HEK293 (cell line): ENCODE measurements around the gene TNFRSF9.

Experiments
- CTCF ChIA-PET: fragments of 350-600 bp; formaldehyde crosslinking; extraction: SDS; loops from one replicate; lab custom pipeline; 2021; ENCODE audit warnings: antibody characterized with exemption; lab: Yijun Ruan, JAX
- POLR2A ChIA-PET: fragments of 300-600 bp; formaldehyde crosslinking; extraction: SDS; loops from one replicate; lab custom pipeline; 2020; ENCODE audit warnings: antibody characterized with exemption, inconsistent platforms; lab: Yijun Ruan, JAX
- H3K27ac ChIP-seq: fragments of 200-500 bp; sonication (Bioruptor generic); 2 replicates; pipeline ENCODE4 v1.5.1; 2014; ENCODE audit warnings: low read depth, low read length, control low read depth, inconsistent platforms; ENCODE audit errors: extremely low read depth
- H3K36me3 ChIP-seq, 2 experiments: fragments of 200-500 bp in 1 of 2; sonication (Bioruptor generic) in 1 of 2; 1 replicate in 1 of 2; 2 replicates in 1 of 2; pipeline ENCODE4 v1.5.1; 2014 to 2017; ENCODE audit warnings: inconsistent platforms in 2 of 2, low read length in 2 of 2; ENCODE audit not compliant: control insufficient read depth in 2 of 2, insufficient read depth in 1 of 2
- H3K4me1 ChIP-seq: fragments of 200-500 bp; sonication (Bioruptor generic); 2 replicates; pipeline ENCODE4 v1.5.1; 2014; ENCODE audit warnings: mild to moderate bottlenecking, low read length, inconsistent platforms; ENCODE audit not compliant: control insufficient read depth, insufficient read depth
- H3K4me3 ChIP-seq: 2 replicates; pipeline ENCODE4 v1.5.1; 2011; ENCODE audit warnings: low read depth, mild to moderate bottlenecking, control low read depth, low read length, moderate library complexity
- H3K9me3 ChIP-seq: fragments of 200-500 bp; sonication (Bioruptor generic); 2 replicates; pipeline ENCODE4 v1.5.1; 2014; ENCODE audit warnings: low read depth, low read length, inconsistent platforms; ENCODE audit not compliant: control insufficient read depth, insufficient read depth
- EGR2 ChIP-seq: fragments of 450-650 bp; formaldehyde crosslinking; IDR thresholded peaks from 2 replicates; pipeline ENCODE4 v1.5.1; 2016; ENCODE audit warnings: low read depth, missing biosample characterization, missing genetic modification characterization
- KLF1 ChIP-seq: fragments of 450-650 bp; formaldehyde crosslinking; IDR thresholded peaks from 2 replicates; pipeline ENCODE4 v1.5.1; 2016; ENCODE audit warnings: missing biosample characterization, missing genetic modification characterization
- KLF16 ChIP-seq: fragments of 450-650 bp; formaldehyde crosslinking; IDR thresholded peaks from 2 replicates; pipeline ENCODE4 v1.5.1; 2017; ENCODE audit warnings: missing biosample characterization, missing genetic modification characterization
- KLF8 ChIP-seq: fragments of 450-650 bp; formaldehyde crosslinking; IDR thresholded peaks from 2 replicates; pipeline ENCODE4 v1.5.1; 2016; ENCODE audit warnings: missing biosample characterization, missing genetic modification characterization
- MEIS1 ChIP-seq: sonication (generic); formaldehyde crosslinking; IDR thresholded peaks from 2 replicates; pipeline ENCODE4 v1.8.1; 2022; ENCODE audit warnings: missing genetic modification reagents, mild to moderate bottlenecking, borderline replicate concordance
- MZF1 ChIP-seq: fragments of 450-650 bp; formaldehyde crosslinking; IDR thresholded peaks from 2 replicates; pipeline ENCODE4 v1.5.1; 2017; ENCODE audit warnings: missing biosample characterization, missing genetic modification characterization, borderline replicate concordance
- SCRT2 ChIP-seq: fragments of 450-650 bp; formaldehyde crosslinking; IDR thresholded peaks from 2 replicates; pipeline ENCODE4 v1.5.1; 2016; ENCODE audit warnings: missing biosample characterization, missing genetic modification characterization
- ZBTB17 ChIP-seq: fragments of 450-650 bp; formaldehyde crosslinking; IDR thresholded peaks from 2 replicates; pipeline ENCODE4 v1.5.1; 2016; ENCODE audit warnings: missing biosample characterization, missing genetic modification characterization
- ZFP3 ChIP-seq: fragments of 450-650 bp; formaldehyde crosslinking; IDR thresholded peaks from 2 replicates; pipeline ENCODE4 v1.5.1; 2016; ENCODE audit warnings: low read depth, missing biosample characterization, missing genetic modification characterization
- ZNF114 ChIP-seq: fragments of 450-650 bp; formaldehyde crosslinking; IDR thresholded peaks from 2 replicates; pipeline ENCODE4 v1.5.0; 2017; ENCODE audit warnings: missing biosample characterization, missing genetic modification characterization
- ZNF146 ChIP-seq: fragments of 450-650 bp; formaldehyde crosslinking; IDR thresholded peaks from 2 replicates; pipeline ENCODE4 v1.5.1; 2016; ENCODE audit warnings: missing biosample characterization, missing genetic modification characterization
- ZNF202 ChIP-seq: fragments of 450-650 bp; formaldehyde crosslinking; IDR thresholded peaks from 2 replicates; pipeline ENCODE4 v1.5.1; 2016; ENCODE audit warnings: missing biosample characterization, missing genetic modification characterization, borderline replicate concordance
- ZNF335 ChIP-seq: fragments of 450-650 bp; formaldehyde crosslinking; conservative IDR thresholded peaks from 2 replicates; pipeline ENCODE4 v1.5.1; 2016; ENCODE audit warnings: missing biosample characterization, missing genetic modification characterization
- ZNF350 ChIP-seq: fragments of 450-650 bp; formaldehyde crosslinking; IDR thresholded peaks from 2 replicates; pipeline ENCODE4 v1.5.0; 2017; ENCODE audit warnings: missing biosample characterization, mild to moderate bottlenecking, missing genetic modification characterization
- ZNF366 ChIP-seq: fragments of 450-650 bp; formaldehyde crosslinking; conservative IDR thresholded peaks from 2 replicates; pipeline ENCODE4 v1.5.1; 2016; ENCODE audit warnings: missing biosample characterization, missing genetic modification characterization
- ZNF391 ChIP-seq: fragments of 450-650 bp; formaldehyde crosslinking; IDR thresholded peaks from 2 replicates; pipeline ENCODE4 v1.5.1; 2016; ENCODE audit warnings: low read depth, missing biosample characterization, missing genetic modification characterization, borderline replicate concordance
- ZNF394 ChIP-seq: fragments of 450-650 bp; formaldehyde crosslinking; IDR thresholded peaks from 2 replicates; pipeline ENCODE4 v1.5.1; 2016; ENCODE audit warnings: missing biosample characterization, missing genetic modification characterization, mild to moderate bottlenecking, moderate library complexity, borderline replicate concordance
- ZNF488 ChIP-seq: fragments of 450-650 bp; formaldehyde crosslinking; IDR thresholded peaks from 2 replicates; pipeline ENCODE4 v1.5.1; 2016; ENCODE audit warnings: missing biosample characterization, missing genetic modification characterization
- ZNF645 ChIP-seq: fragments of 450-650 bp; formaldehyde crosslinking; IDR thresholded peaks from 2 replicates; pipeline ENCODE4; 2016; ENCODE audit warnings: missing biosample characterization, missing genetic modification characterization
- ZSCAN23 ChIP-seq: fragments of 450-650 bp; formaldehyde crosslinking; IDR thresholded peaks from 2 replicates; pipeline ENCODE4 v1.5.1; 2016; ENCODE audit warnings: missing biosample characterization, missing genetic modification characterization

The TNFRSF9 gene

GRCh38 chr1:7960867-7961215, 20.2 kb upstream of the TNFRSF9 start:
- Histone ChIP-seq H3K4me3 (peak overlapping the region; percentile 88), H3K4me1 (no peaks in the 10 kb centered on the region), H3K36me3 (peaks cover 25 to 31% of the 10 kb centered on the region in 2 experiments), H3K27ac (peak overlapping the region; percentile 74), H3K9me3 (no peaks in the 10 kb centered on the region)
- ChIA-PET POLR2A (interaction anchor here (0.5 to 1.6 kb wide), 14 partner anchors 10 to 420 kb away, joined by 3 to 7 read pairs (median 4); partner anchors contain the start of gene TNFRSF9), CTCF (interaction anchor here (0.7 to 0.8 kb wide), 2 partner anchors 44 to 54 kb away, joined by 3 to 6 read pairs; no protein-coding TSS in a partner anchor)
- TF ChIP-seq ZNF114 (tag by site-specific recombination), result no peak
- TF ChIP-seq EGR2 (tag by site-specific recombination), result no peak
- no peak for TF ChIP-seq KLF16 (tag by site-specific recombination)
- TF ChIP-seq ZNF394 (tag by site-specific recombination), result no peak
- no peak for TF ChIP-seq ZNF202 (tag by site-specific recombination)
- no peak for TF ChIP-seq KLF8
- no peak for TF ChIP-seq ZFP3 (tag by site-specific recombination)
- no peak for TF ChIP-seq ZBTB17
- TF ChIP-seq ZSCAN23, result no peak

- H3K9me3 ChIP-seq, result no peaks in the 10 kb centered on the region
- H3K36me3 ChIP-seq, result peaks cover 18 to 24% of the 10 kb centered on the region in 2 experiments
- H3K27ac ChIP-seq, result no peak overlapping the region
- CTCF ChIA-PET, result interaction anchor here (0.8 kb wide), 1 partner anchor 44 kb away, joined by 6 read pairs; no protein-coding TSS in a partner anchor
- POLR2A ChIA-PET, result no interaction called here
- no peak overlapping the region for H3K4me3 ChIP-seq
- no peaks in the 10 kb centered on the region for H3K4me1 ChIP-seq
- peak; percentile 58; the same call in 1 of the 2 replicates for TF ChIP-seq ZNF146
- TF ChIP-seq MZF1 (tag by site-specific recombination), result peak; percentile 68; the same call in 1 of the 2 replicates
- TF ChIP-seq ZNF391 (tag by site-specific recombination), result no peak
- TF ChIP-seq ZNF645 (tag by site-specific recombination), result no peak
- peak; percentile 48; the same call in 1 of the 2 replicates for TF ChIP-seq ZNF366
- no peak for TF ChIP-seq ZNF350 (tag by site-specific recombination)
- TF ChIP-seq, all 188 proteins: peak for 3
Observed at GRCh38 chr1:7960165-7960564, 19.5 kb upstream of the TNFRSF9 start.

GRCh38 chr1:7956218-7957032, 15.8 kb upstream of the TNFRSF9 start:
- no peaks in the 10 kb centered on the region for H3K36me3 ChIP-seq
- H3K4me3 ChIP-seq, result no peak overlapping the region
- TF ChIP-seq ZNF488 (tag by site-specific recombination) (no peak), ZNF335 (tag by site-specific recombination) (peak; percentile 29; the same call in 1 of the 2 replicates), SCRT2 (tag by site-specific recombination) (peak; percentile 66), ZBTB17 (peak; percentile 54; the same call in 1 of the 2 replicates), MEIS1 (CRISPR knock-in tag) (no peak), KLF1 (no peak)
- H3K9me3 ChIP-seq, result no peaks in the 10 kb centered on the region
- no peak overlapping the region for H3K27ac ChIP-seq
- CTCF ChIA-PET, result interaction anchor here (0.6 to 0.7 kb wide), 3 partner anchors 18 to 317 kb away, joined by 4 to 9 read pairs (median 4); no protein-coding TSS in a partner anchor
- POLR2A ChIA-PET, result interaction anchor here (0.7 to 0.9 kb wide), 2 partner anchors 7 to 60 kb away, joined by 4 to 5 read pairs; no protein-coding TSS in a partner anchor
- H3K4me1 ChIP-seq, result no peaks in the 10 kb centered on the region
